Stomach smooth muscle (tissue), 2 donors: ENCODE results near the gene NEURL1.
A peak's percentile ranks its signal among the peaks of the same experiment; 100 is the strongest.
"Not testable (repeated sequence)": the region's sequence is repeated elsewhere in the genome, so short reads cannot be mapped to it uniquely, and the experiment has no call there.

Experiments used
- H3K27ac ChIP-seq: one replicate; pipeline ENCODE4 v1.7.0; 2013; ENCODE audit warnings: mild to moderate bottlenecking, low read length, inconsistent platforms
- H3K27me3 ChIP-seq, 2 donors: one replicate each; pipeline ENCODE4 v1.7.0; 2013; ENCODE audit warnings: low read length in 2 of 2; ENCODE audit not compliant: insufficient read depth in 2 of 2, control insufficient read depth in 1 of 2
- H3K36me3 ChIP-seq, 2 donors: one replicate each; pipeline ENCODE4 v1.7.0; 2013; ENCODE audit warnings: low read length in 2 of 2; ENCODE audit not compliant: control insufficient read depth in 2 of 2, insufficient read depth in 2 of 2
- H3K4me1 ChIP-seq: one replicate; pipeline ENCODE4 v1.7.0; 2013; ENCODE audit warnings: low read length; ENCODE audit not compliant: control insufficient read depth, insufficient read depth
- H3K4me3 ChIP-seq, 2 donors: one replicate each; pipeline ENCODE4 v1.7.0; 2013; ENCODE audit warnings: low read length in 2 of 2
- H3K9ac ChIP-seq, 2 donors: one replicate each; pipeline ENCODE4 v1.7.0; 2013; ENCODE audit warnings: low read length in 2 of 2, mild to moderate bottlenecking in 1 of 2
- H3K9me3 ChIP-seq, 2 donors: one replicate each; pipeline ENCODE4 v1.7.0; 2013; ENCODE audit warnings: low read length in 2 of 2; ENCODE audit not compliant: control insufficient read depth in 2 of 2
- donor health status: healthy.
- donor health status: Pancreatic carcinoma.

The NEURL1 gene

GRCh38 chr10:103478671-103479070 is 14.8 kb upstream of the NEURL1 start:
- Histone ChIP-seq H3K36me3 (no peaks in the 10 kb centered on the region), H3K27me3 (peaks cover 0 to 2% of the 10 kb centered on the region in 2 donors), H3K27ac (no peak overlapping the region)

DNA sequence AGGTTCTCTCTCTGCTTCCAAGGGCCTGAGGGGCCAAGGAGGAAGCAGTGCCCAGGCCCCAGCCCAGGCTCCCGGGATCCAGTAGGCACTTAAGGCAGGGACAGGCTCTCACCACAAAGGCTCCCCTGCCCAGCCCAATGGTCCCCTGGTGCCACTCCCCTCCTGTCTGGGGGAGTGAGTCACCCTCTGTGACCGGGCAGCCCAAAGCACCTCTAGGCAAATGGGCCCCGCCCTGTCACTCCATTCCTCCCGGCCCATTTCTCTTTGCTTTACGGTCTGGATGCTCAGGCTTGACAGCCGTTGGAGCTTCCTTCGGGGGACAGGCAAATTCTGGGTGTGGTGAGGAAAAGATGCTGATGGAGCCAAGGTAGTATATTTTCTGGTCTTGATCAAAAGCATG is 14.4 kb upstream of the NEURL1 start, which contains the start of gene CALHM3:
Gene CALHM3 (minus strand): TSS at position 106 of the 400 bp plus-strand sequence. CDS start 208 bp downstream, outside the sequence.
- H3K27ac ChIP-seq: no peak within 1 kb of the TSS
- H3K9me3 ChIP-seq: no peaks in the 10 kb centered on the region
- no peaks in the 10 kb centered on the region for H3K4me1 ChIP-seq
- no peak within 1 kb of the TSS for H3K9ac ChIP-seq
- H3K36me3 ChIP-seq: no peaks in the 10 kb centered on the region
- H3K27me3 ChIP-seq: peaks cover 0 to 2% of the 10 kb centered on the region in 2 donors
- H3K4me3 ChIP-seq: no peak within 1 kb of the TSS

More at GRCh38 chr10:103478671-103479070, 14.8 kb upstream of the NEURL1 start:
- no peak overlapping the region for H3K4me3 ChIP-seq
- H3K9ac ChIP-seq: no peak overlapping the region
- H3K9me3 ChIP-seq: no peaks in the 10 kb centered on the region
- H3K4me1 ChIP-seq: no peaks in the 10 kb centered on the region

- Histone ChIP-seq H3K9me3 (no peaks in the 10 kb centered on the region), H3K9ac (no peak overlapping the region), H3K4me1 (no peaks in the 10 kb centered on the region), H3K36me3 (no peaks in the 10 kb centered on the region), H3K27me3 (no peaks in the 10 kb centered on the region), H3K4me3 (no peak overlapping the region), H3K27ac (no peak overlapping the region)
Observed at GRCh38 chr10:103480521-103480920, 13.0 kb upstream of the NEURL1 start.

DNA sequence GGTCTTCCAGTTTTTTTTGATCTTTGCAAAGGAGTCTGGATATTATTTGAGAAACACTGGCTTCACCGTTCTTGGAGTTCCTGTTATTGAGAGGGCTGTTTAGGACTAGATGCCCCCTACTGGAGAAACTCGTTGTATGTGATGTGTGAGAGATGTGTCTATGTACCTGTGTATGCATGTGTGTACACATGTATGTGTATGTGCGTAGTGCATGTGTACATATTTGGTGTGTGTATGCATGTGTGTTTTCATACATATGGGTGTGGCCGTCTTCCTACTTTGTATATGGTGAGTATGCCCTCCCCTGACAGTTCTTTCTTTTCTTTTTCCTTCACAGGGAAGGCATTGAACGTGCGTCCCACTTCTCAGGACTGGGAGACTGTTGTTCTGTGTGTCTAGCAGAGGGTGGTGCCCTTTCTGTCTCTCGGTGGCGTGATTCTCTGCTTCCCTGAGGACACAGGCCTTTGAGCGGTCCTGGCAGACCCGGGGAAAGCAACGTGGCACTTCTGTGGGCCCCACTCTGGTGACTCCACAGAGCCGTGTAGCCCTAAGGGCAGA is 11.5 kb upstream of the NEURL1 start:
- H3K4me3 ChIP-seq: no peak overlapping the region
- no peaks in the 10 kb centered on the region for H3K36me3 ChIP-seq
- H3K9ac ChIP-seq: no peak overlapping the region
- H3K4me1 ChIP-seq: peaks cover 2% of the 10 kb centered on the region
- H3K9me3 ChIP-seq: no peaks in the 10 kb centered on the region
- H3K27ac ChIP-seq: no peak overlapping the region
- H3K27me3 ChIP-seq: no peaks in the 10 kb centered on the region

GRCh38 chr10:103486635-103487409 is 6.7 kb upstream of the NEURL1 start:
- not testable (repeated sequence) for H3K9ac ChIP-seq, H3K36me3 ChIP-seq, H3K4me1 ChIP-seq, H3K4me3 ChIP-seq, H3K9me3 ChIP-seq, H3K27ac ChIP-seq, H3K27me3 ChIP-seq

DNA sequence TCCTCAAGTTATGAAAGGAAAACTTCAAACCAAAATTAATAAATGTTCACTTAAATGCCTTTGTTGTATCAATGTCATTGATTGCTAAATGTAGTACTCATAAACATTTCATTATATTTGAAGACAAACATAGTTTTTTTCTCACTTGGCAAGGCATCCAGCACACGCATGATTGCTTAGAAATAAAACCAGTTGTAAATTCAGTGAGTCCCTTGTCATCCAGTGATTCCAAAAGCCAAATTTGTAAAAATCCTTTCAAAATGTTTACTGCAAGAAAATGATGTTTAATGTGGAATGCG is 6.1 kb upstream of the NEURL1 start:
- Histone ChIP-seq H3K36me3 (no peaks in the 10 kb centered on the region), H3K27ac (no peak overlapping the region), H3K9ac (no peak overlapping the region), H3K4me1 (peaks cover 2% of the 10 kb centered on the region), H3K4me3 (no peak overlapping the region), H3K9me3 (no peaks in the 10 kb centered on the region), H3K27me3 (peaks cover 0 to 2% of the 10 kb centered on the region in 2 donors)

DNA sequence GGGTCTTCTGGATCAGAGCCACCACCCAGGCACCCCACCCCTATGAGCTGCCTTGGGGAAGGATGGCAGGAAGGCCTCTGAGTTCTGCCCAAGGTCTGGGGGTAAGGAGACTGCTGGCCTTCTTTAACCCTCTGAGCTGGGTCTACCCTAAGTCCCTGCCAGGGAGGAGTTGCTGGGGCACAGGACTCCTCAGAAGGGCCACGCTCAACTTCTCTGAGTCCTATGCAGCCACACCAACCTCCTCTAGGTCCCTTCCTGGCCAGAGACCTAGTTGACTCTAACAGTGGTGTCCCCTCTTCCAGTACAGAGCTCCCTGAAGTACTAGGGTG is 2.6 kb upstream of the NEURL1 start:
- Histone ChIP-seq H3K36me3 (no peaks in the 10 kb centered on the region), H3K9me3 (no peaks in the 10 kb centered on the region), H3K27ac (no peak overlapping the region)

GRCh38 chr10:103491729-103492364 is 1.7 kb upstream of the NEURL1 start:
- H3K9me3 ChIP-seq: no peaks in the 10 kb centered on the region
- peaks cover 23 to 27% of the 10 kb centered on the region in 2 donors for H3K27me3 ChIP-seq
- no peak overlapping the region for H3K9ac ChIP-seq
- no peaks in the 10 kb centered on the region for H3K36me3 ChIP-seq
- H3K4me1 ChIP-seq: peaks cover 13% of the 10 kb centered on the region
- no peak overlapping the region for H3K4me3 ChIP-seq
- H3K27ac ChIP-seq: no peak overlapping the region

More for the DNA sequence above, 2.6 kb upstream of the NEURL1 start:
- Histone ChIP-seq H3K9ac (no peak overlapping the region), H3K27me3 (peaks cover 23 to 27% of the 10 kb centered on the region in 2 donors), H3K4me3 (no peak overlapping the region), H3K4me1 (peaks cover 13% of the 10 kb centered on the region)

DNA sequence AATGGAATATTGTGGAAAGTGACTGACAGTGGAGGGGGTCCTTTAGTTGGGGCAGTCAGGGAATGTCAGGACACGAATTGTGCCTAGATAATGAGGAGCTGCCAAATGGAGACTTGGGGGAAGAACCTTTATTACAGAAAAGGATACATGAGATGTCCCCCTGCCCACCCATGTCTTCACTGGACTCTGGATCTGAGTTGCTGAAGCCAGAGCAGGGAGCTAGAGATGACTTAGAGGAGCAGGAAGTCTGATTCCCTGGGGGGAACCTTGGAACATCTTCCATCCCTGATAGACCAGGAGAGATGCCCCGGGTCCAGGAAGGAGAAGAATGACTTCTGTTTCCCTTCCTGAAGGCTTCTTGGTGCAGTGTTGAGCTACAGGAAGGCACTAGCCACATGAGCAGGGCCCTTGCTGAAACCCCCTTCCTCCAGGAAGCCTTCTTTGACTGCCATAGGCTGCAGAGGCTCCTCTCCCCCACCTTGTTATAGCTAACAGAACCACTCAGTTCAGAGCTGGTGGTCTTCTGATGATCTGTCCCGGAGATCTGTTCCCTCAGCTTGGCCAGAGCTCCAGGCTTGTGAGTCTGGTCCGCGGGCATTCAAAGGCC is 747 bp upstream of the NEURL1 start:
- no peaks in the 10 kb centered on the region for H3K36me3 ChIP-seq
- H3K27ac ChIP-seq: no peak overlapping the region
- peaks cover 13% of the 10 kb centered on the region for H3K4me1 ChIP-seq
- no peaks in the 10 kb centered on the region for H3K9me3 ChIP-seq
- H3K4me3 ChIP-seq: peak overlapping the region in 1 of 2 donors; percentile 68
- no peak overlapping the region for H3K9ac ChIP-seq
- H3K27me3 ChIP-seq: peaks cover 29 to 30% of the 10 kb centered on the region in 2 donors

GRCh38 chr10:103493916-103494877 is 692 bp downstream of the NEURL1 start:
- Histone ChIP-seq H3K27me3 (peaks cover 29 to 30% of the 10 kb centered on the region in 2 donors), H3K27ac (no peak overlapping the region), H3K4me3 (peak overlapping the region; percentile 43 to 68)

More at GRCh38 chr10:103493916-103494877, 692 bp downstream of the NEURL1 start:
- Histone ChIP-seq H3K36me3 (no peaks in the 10 kb centered on the region), H3K9me3 (no peaks in the 10 kb centered on the region), H3K4me1 (peaks cover 13% of the 10 kb centered on the region), H3K9ac (no peak overlapping the region)
